Bronchus fibroblast of lung (primary cell): ENCODE data around the gene MAN2A2. TPM values are rescaled to one million over a fixed set of nuclear protein-coding genes. Genes with fewer than 3 reads are reported as not detected.

Experiments
- total RNA-seq: library from RNA; depleted of rRNA; stranded (reverse); fragments of >200 nt; gene quantifications from 2 replicates; pipeline ENCODE4 v1.2.3, GENCODE V29; 2015

MAN2A2 gene
- total RNA-seq = 5.7 and 11.7 TPM in 2 replicates

DNA sequence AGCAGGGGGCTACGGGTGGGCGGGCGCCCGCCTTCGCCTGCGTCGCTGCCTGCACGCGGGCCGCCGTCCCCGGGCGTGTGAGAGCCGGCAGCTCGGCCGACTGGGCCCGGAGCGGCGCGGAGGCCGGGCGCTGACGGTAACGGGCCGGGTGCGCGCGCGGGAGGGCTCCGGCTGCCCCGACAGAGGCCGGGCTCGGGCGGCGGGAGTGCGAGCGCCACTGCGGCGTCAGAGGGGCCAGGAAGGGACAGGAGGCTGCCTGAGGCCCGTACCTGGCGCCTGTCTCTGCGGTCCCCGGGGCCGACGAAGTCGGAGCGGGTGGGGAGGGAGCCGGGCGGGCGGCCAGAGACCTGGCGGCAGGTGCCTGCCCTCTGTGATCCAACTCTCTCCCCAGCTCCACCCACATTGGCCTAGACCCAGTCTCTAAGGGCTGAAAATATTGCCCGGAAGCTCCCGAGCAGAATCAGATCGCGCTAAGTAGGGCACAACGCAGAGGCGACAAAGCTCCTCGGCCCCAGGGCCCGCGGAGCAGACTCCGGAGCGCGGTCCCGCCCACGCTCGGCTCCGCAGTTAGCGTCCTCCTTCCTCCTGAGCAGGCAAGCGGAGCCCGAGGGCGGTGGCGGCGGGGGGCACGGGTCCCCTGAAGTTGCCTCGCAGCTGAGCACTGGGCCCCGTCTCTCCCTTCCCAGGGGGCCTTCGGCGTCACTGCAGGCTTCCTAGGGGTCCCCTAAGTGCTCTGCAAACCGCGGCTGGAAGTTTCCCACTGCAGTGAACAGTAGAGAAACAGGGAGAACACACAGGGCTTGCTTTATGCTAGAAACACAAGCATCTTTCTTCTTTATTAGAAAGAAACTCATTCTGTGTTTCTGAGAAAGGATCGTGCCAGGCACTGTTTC is at the start of gene MAN2A2:
TSS of gene MAN2A2 (plus strand) at position 463 of the 893 bp plus-strand sequence. CDS start 906 bp downstream, outside the sequence.

DNA sequence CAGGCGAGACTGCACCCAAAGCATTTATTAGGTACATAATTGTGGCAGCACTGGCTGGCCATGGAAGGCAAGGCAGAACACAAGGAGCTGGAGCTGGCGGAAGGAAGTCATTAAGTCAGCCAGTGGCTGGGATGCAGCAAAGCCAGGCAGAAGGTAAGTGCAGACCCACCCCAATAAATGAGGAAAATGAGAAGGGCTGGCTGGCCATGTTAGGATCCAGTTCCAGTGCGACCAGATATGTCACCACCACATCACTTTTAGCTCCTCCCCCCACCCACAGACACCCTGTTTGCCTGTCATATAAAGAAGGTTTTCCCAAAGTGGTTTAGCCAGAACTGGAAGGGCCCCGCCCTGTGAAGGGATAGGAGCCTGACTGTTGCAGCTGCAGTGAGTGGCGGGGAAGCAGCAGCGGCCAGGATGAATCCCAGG is 34.8 kb upstream of the MAN2A2 start, which contains the start of gene FURIN:
TSS of gene FURIN (plus strand) at position 328 of the 429 bp plus-strand sequence. CDS start 7,153 bp downstream, outside the sequence.

DNA sequence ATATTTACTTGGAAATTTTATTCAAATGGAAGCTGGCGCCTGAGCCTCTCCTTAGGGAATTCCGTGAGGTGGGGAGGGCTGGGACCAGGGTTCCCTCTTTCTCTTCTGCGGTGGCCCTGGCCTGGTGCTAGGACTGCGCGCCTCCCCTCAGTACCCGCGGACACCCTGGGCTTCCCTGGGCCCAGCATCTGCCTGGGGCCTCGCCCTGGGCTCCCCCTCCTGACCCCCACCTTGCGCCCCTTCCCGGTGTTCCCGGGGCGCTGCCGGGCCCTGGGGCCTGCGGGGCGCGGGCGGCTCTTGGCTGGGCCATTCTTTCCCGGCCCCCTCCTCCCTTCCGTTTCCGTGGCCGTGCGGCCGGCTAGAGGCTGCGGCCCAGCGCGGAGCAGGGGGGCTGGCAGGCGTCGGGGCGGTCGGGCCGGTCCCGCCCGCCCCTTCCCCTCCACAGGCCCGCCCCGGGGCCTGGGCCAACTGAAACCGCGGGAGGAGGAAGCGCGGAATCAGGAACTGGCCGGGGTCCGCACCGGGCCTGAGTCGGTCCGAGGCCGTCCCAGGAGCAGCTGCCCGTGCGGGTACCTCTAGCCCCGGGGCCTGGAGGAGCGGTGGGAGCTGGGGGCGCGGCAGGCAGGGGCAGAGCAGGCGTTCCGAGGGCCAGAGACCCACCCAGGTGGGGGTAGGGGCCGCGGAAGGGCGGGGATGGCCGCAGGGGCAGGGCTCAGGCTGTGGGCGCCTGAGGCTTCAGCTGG is 19.0 kb upstream of the MAN2A2 start, which contains the start of gene FES:
TSS of gene FES (plus strand) at position 529 of the 743 bp plus-strand sequence. CDS start 542 bp downstream, outside the sequence.

DNA sequence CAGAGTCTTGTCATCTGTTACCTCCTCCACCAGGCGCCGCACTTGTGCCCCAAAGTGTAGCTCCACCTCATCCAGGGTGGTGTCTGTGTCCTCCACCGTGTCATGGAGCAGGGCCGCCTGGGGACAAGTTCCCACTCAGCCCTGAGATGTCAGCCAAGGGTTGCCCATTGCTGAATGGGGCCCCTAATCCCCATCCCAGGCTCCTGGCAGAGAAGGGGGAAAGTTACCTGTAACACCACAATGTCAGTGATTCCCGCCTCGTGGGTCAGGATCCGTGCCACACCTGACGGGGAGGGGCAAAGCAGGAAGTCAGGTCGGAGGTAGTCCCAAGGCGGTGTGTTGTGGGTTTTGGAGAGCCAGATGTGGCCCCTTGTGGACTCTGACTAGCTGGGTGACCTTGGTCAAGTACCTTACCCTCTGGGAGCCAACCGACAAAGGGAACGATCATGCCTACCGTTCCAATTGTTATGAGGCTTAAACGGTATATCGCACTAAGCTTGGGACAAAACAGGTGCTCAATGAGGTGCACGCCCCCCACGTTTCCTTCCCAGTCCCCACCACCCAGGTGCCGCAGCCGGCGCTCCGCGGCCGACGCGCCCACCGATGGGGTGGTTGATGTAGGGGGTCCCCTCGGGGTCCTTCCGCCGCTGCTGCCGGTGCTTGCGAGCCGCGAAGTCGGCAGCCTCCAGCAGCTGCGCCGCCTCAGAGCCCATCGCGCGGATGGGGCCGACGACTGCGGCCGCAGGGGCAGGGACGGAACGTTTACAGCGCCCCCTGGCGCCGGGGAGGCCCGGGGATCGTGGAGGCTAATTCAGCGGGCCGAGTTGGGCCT is 28.9 kb downstream of the MAN2A2 start, which contains the start of gene HDDC3:
TSS of gene HDDC3 (minus strand) at position 722 of the 832 bp plus-strand sequence. CDS start at position 713, 9 bp downstream.

DNA sequence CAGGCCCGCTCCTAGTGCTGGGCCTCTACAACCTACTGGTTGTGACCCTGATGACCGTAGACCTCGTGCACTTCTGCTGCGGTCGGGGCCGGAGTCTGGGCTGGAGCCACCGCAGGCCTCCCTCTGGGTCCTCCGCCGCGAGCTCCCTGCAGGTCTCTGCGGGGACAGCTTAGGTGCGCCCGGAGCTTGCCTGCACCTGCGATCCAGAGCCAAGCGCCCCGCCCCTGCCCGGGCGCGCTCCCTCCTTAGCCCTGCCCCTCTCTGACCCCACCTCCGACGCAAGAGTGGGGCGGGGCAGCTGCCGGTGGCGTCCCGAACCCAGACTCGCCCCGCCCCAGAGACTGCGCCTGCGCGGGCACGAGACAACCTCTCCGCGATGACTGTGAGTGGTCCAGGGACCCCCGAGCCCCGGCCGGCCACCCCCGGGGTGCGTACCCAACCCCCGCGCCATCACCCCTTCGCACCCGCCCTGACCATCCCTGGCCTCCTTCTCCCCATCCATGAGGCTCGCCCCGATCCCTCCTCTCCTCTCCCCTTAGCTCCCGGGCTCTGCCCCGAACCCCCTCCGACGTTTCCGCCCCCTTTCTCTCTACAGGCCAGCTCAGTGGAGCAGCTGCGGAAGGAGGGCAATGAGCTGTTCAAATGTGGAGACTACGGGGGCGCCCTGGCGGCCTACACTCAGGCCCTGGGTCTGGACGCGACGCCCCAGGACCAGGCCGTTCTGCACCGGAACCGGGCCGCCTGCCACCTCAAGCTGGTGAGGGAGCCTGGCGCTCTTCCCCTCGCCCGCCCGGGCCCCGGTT is 32.0 kb downstream of the MAN2A2 start, which contains the start of gene UNC45A:
TSS of gene UNC45A (plus strand) at position 337 of the 803 bp plus-strand sequence. CDS start at position 377, 40 bp downstream.

DNA sequence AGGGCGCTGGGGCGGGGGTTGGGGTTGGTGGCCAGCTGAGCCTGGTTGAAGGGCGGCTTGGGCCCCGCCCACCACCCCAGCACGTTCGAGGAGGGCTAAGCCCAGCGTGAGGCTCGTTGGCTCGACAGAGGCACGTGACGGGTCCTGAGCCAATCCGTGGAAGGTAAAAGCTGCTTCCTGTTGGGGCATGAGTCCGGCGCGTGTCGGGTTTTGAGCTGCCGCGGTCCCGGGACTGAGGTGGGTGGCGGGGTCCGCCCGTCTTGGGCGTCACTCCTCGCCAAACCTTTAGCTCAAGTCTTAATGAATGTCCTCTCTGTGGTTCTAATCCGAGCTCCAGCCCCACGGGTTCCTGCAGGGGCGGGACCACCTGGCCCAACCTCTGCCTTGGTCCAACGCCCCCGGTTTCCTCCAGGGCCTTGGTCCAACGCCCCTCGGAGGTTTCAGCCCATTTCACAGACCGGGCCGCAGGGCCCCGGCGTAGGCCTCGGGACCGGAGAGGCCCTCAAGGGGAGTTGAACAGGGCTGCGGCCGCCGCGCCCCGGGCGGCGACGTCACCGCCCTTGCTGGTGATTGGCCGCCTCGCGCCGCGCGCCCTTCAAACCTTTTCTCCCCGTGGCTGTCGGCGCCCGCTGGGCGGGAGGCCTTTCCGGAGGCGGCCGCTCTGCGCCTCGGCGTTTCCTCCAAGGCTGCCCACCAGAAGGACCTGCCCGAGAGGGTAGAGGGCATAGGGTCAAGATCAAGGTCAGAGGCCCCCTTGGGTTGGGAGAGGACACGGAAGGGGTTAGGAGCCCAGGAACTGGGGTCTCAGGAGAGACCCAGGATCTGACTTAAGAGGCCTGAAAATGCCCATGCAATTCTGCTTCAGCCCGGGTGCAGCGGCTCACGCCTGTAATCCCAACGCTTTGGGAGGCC is 51.9 kb downstream of the MAN2A2 start, which contains the start of gene RCCD1:
TSS of gene RCCD1 (plus strand) at position 173 of the 912 bp plus-strand sequence. CDS start 1,851 bp downstream, outside the sequence.

Other genes with a start within 250 kb of the MAN2A2 start
- gene BLM, start 186.0 kb upstream of the MAN2A2 start, total RNA-seq = 7.6 and 8.4 TPM in 2 replicates
- gene FURIN, start 34.7 kb upstream of the MAN2A2 start, total RNA-seq = 34.6 and 35.8 TPM in 2 replicates
- 20.0 and 28.2 TPM in 2 replicates for gene FES, start 18.8 kb upstream of the MAN2A2 start, total RNA-seq
- 30.6 and 37.5 TPM in 2 replicates for gene HDDC3, start 29.2 kb downstream of the MAN2A2 start, total RNA-seq
- 51.6 and 52.5 TPM in 2 replicates for gene UNC45A, start 32.0 kb downstream of the MAN2A2 start, total RNA-seq
- gene RCCD1, start 51.6 kb downstream of the MAN2A2 start, total RNA-seq = 25.2 and 29.6 TPM in 2 replicates
- gene PRC1, start 91.2 kb downstream of the MAN2A2 start, total RNA-seq = 172 and 246 TPM in 2 replicates
- 10.6 and 11.3 TPM in 2 replicates for gene VPS33B, start 119.3 kb downstream of the MAN2A2 start, total RNA-seq
- not detected in 2 replicates for gene SV2B, start 197.0 kb downstream of the MAN2A2 start, total RNA-seq